GM18951 (cell line): ENCODE data around the gene CST6.

Experiments used
- POLR2A ChIP-seq: IDR thresholded peaks from 4 replicates; pipeline ENCODE4 v1.6.1; 2011; ENCODE audit warnings: mild to moderate bottlenecking; ENCODE audit not compliant: insufficient read length, insufficient read depth; ENCODE audit errors: extremely low read depth
- in situ Hi-C: fragments of 300-500 bp; cut with MboI; formaldehyde crosslinking; loops from one replicate; pipeline ENCODE4 v1.12.0; 2022; ENCODE audit warnings: low sequenced_read_pairs, mixed read lengths, inconsistent platforms; ENCODE audit not compliant: unreplicated experiment

Gene CST6

DNA sequence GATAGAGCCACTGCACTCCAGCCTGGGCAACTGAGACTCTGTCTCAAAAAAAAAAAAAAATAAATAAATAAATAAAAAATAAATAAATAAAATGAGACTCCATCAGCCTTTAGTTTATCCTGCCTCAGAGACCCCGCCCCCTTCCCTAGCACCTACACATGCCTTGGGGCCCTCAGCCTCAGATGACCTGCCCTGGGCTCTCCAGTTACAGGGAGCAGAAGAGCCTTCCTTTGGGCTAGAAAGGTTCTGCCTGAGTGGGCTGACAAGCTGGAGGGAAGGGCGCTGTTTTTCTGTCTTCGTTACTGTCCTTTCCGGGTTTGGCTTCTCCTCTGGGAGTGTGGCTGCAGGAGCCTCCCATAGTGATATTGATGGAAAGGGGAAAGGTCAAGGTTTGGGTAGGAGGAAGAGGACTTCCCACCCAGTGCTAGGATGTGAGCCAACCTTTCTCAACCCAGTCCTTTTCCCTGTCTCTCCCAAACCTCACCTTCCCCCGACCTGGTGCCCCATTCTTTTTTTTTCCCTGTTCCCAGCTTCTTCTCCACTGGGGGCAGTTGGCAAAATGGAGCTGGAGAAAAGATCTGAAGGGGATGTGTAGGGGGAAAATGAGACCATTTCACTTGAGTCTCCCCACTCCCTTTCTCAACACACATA is 38.9 kb downstream of the CST6 start:
- in situ Hi-C loops = no loop called here
- no peak for TF ChIP-seq POLR2A

DNA sequence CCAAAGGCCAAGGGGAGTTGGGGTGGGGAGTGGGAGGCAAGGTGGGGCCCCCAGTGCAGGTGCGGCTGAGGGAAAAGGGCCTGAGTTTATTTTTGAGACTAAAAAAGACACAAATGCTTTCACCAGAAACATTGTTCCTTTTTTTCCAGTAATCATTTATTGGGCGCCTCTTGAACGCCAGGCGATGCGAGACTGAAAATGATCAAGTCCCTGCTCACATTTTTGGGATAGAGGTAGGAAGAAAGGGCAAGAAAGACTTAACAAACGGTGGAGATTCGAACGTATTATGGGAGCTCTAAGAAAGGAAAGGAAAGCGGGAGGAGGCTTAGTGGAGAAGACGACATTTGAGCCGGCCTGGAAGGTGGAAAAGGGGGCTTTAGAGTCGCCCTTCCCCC is 39.6 kb downstream of the CST6 start:
- in situ Hi-C loops = no loop called here
- TF ChIP-seq POLR2A = no peak

DNA sequence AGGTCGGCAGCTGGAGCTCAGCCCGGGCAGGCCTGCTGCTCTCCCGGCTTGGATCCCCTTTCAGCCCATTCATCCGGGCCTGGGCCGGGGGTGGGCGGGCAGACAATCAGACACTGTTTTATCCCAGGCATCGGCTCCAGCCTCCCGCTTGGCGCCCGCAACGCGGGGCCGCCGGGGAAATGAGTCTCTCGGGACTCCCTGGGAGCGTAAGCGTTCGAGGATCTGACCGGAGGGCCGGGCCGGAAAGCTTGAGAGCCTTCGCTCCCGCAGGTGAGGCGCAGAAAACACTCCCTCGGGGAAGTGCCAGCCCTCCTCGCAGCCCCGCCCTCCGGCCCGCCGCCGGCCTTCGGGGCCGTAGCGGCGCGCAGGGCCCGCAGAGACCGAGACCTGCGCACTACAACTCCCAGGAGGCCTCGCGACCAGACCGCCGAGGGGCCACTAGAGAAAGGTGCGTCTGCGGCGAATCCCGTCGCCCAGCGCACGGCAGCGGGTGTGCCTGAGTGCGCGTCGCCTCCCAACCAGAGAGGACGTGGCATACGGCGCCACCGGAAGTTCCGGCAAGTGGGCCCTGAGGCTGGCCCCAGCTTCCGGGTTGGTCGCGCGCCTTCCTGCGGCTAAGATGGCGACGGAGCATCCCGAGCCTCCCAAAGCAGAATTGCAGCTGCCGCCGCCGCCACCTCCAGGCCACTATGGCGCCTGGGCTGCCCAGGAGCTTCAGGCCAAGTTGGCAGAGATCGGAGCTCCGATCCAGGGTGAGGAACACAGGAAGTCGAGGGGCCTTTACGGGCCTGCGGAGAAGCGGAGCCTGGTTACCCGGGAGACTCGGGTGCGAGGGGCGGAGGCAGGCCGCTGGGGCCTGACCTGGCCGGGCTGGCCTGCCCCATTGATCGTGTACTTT is 40.2 kb downstream of the CST6 start, which contains the start of gene SF3B2:
Gene SF3B2 (plus strand): TSS at position 599 of the 898 bp plus-strand sequence. CDS start 21 bp downstream, at position 620.
- in situ Hi-C loops = no loop called here
- TF ChIP-seq POLR2A = peak; percentile 78

DNA sequence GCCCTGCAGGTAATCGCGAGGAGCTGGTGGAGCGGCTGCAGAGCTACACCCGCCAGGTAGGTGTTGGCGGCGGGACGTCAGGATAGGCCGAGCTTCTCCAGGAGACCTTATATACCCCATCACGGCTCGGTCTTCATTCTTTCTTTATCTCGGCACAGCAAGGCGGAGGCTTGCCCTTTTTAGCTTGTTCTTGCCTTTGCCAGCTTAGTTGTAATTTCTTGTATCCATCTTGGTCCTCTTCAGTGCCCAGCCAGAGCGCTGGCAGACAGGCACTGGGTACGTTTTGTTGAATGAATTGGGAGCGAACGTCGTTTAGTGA is 40.8 kb downstream of the CST6 start:
- in situ Hi-C loops = no loop called here
- no peak for TF ChIP-seq POLR2A

DNA sequence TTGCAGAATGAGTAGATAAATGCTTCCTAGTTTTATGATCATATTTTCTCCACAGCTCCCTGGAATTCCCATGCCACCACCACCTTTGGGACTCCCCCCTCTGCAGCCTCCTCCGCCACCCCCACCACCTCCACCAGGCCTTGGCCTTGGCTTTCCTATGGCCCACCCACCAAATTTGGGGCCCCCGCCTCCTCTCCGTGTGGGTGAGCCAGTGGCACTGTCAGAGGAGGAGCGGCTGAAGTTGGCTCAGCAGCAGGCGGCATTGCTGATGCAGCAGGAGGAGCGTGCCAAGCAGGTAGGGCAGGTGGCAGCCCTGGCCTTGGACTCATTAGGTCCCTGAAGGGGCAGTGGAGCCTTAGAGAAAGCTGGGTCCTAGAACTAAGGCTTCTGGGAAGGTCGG is 43.2 kb downstream of the CST6 start:
- in situ Hi-C loops = no loop called here
- no peak for TF ChIP-seq POLR2A

DNA sequence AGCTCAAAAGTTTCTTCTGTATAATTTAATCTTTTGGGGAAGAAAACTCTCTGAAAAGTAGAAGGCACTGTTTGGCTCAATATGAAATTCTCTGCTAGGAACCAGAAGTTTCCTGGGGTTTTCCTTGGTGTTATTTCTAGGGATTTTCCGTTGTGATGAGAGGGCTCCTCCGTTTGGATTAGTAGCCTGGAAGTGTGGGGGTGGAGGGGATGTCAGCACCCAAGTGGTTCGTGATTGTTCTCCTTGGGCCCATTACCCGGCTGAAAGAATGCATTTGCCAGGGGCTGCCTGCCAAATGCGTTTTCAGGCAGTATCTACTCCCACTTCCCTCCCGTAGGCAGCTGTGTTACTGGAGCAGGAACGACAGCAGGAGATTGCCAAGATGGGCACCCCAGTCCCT is 44.7 kb downstream of the CST6 start:
- in situ Hi-C loops = no loop called here

DNA sequence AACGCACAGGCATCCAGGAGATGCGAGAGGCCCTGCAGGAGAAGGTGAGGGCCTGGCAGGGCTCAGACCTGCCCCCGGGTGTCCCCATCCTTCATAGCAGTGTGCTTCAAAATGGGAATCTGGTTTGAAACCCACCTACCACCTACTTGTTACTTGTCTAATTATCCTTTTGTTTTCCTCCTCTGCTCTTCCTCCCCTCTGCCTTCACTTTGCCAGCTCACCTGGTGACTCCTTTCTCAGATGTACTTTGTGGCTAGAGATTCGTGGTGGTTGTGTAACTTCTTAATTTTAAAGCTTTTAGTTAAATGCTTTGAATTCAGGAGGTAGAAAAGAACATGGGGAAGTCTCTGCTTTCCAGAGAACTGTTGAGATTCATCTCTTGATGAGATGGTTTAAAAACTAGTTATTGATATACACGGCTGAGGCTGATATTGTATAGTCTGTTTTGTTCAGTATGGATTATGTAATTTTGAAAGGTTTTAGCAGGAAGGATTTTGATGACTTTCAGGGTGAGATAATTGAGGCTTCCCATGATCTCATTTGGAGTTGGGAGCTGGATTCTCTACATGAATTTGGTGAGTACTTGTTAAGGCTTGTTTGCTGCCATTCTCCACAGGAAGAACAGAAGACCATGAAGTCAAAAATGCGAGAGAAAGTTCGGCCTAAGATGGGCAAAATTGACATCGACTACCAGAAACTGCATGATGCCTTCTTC is 48.3 kb downstream of the CST6 start:
- in situ Hi-C loops = no loop called here
- TF ChIP-seq POLR2A = no peak

More for the DNA sequence above, 44.7 kb downstream of the CST6 start:
- TF ChIP-seq POLR2A = no peak

DNA sequence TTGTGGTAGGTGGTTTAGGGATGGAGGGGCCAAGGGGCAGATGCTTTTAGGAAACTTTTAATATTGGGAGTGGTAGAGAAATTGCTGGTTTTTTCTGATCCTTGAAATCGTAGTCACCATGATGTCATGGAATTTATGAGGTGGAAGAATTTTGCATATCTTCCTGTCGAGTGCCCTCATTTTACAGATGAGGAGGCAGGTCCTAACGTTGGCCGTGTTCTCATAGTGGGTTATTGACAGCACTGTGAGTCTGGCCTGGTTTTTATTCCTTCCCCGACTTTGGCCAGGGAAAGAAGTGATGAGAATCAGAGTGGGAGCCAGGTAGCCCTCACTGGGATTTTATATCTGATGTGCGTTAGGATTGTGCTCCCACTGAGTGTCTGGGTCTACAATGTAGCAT is 49.5 kb downstream of the CST6 start:
- no peak for TF ChIP-seq POLR2A
- in situ Hi-C loops = no loop called here

DNA sequence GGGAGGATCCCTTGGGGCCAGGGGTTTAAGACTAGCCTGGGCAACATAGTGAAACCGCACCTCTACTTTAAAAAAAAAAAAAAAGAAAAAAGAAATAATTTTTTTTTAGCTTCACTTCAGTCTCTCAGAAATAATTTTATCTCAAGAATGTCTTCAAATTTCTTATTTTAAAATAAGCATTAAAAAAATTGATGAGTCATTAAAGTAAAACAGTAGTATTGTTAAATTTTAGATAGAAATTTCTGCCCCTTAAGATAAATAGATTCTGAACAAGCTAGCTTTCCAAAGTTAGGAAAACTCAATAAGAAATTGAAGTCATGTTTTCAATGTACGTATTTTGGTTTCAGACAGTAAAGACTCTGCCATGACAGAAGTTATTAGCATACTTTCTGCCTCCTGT is 50.6 kb downstream of the CST6 start:
- in situ Hi-C loops = no loop called here
- TF ChIP-seq POLR2A = no peak
